Trophoblast cell (in vitro differentiated cells and primary cell): Measurements from ENCODE around the gene CFAP53. TPM values are rescaled to one million over a fixed set of nuclear protein-coding genes. Genes with fewer than 3 reads are reported as not detected.

Experiments
- DNase-seq, 2 donors: peaks; one replicate each; pipeline ENCODE4 v3.0.0-alpha.2; 2016
- H2AFZ ChIP-seq: 2 replicates; pipeline ENCODE4 v1.6.1; 2013; ENCODE audit warnings: low read length, moderate library complexity, mild to moderate bottlenecking; ENCODE audit not compliant: insufficient read depth, poor library complexity
- H2AK5ac ChIP-seq: 2 replicates; pipeline ENCODE4 v1.6.1; 2013; ENCODE audit warnings: mild to moderate bottlenecking, low read length
- H2BK120ac ChIP-seq: 2 replicates; pipeline ENCODE4 v1.6.1; 2013; ENCODE audit warnings: low read length, mild to moderate bottlenecking, moderate library complexity; ENCODE audit not compliant: insufficient read depth, poor library complexity
- H2BK12ac ChIP-seq: 2 replicates; pipeline ENCODE4 v1.6.1; 2013; ENCODE audit warnings: mild to moderate bottlenecking, low read length, moderate library complexity
- H2BK5ac ChIP-seq: 2 replicates; pipeline ENCODE4 v1.6.1; 2013; ENCODE audit warnings: low read length, low read depth, moderate library complexity, mild to moderate bottlenecking; ENCODE audit not compliant: poor library complexity
- H3K14ac ChIP-seq: 2 replicates; pipeline ENCODE4 v1.6.1; 2013; ENCODE audit warnings: mild to moderate bottlenecking, low read length
- H3K18ac ChIP-seq: 2 replicates; pipeline ENCODE4 v1.6.1; 2013; ENCODE audit warnings: mild to moderate bottlenecking, low read length
- H3K23ac ChIP-seq: 2 replicates; pipeline ENCODE4 v1.6.1; 2013; ENCODE audit warnings: low read length
- H3K27ac ChIP-seq: 2 replicates; pipeline ENCODE4 v1.5.1; 2013; ENCODE audit warnings: low read depth, mild to moderate bottlenecking, inconsistent platforms, low read length, moderate library complexity
- H3K27me3 ChIP-seq: 2 replicates; pipeline ENCODE4 v1.6.1; 2013; ENCODE audit warnings: inconsistent platforms, mild to moderate bottlenecking, low read length, moderate library complexity; ENCODE audit not compliant: insufficient read depth
- H3K36me3 ChIP-seq, 2 experiments: 1 replicate in 1 of 2; 2 replicates in 1 of 2; pipeline ENCODE4 v1.6.1; 2013; ENCODE audit warnings: low read length in 2 of 2, mild to moderate bottlenecking in 2 of 2, moderate library complexity in 1 of 2; ENCODE audit not compliant: insufficient read depth in 2 of 2, control insufficient read depth in 1 of 2
- H3K4ac ChIP-seq: 2 replicates; pipeline ENCODE4 v1.6.1; 2013; ENCODE audit warnings: low read depth, mild to moderate bottlenecking, low read length, moderate library complexity
- H3K4me1 ChIP-seq, 2 experiments: 1 replicate in 1 of 2; 2 replicates in 1 of 2; pipeline ENCODE4 v1.6.1; 2013; ENCODE audit warnings: low read length in 2 of 2, mild to moderate bottlenecking in 2 of 2, moderate library complexity in 1 of 2; ENCODE audit not compliant: insufficient read depth in 2 of 2, control insufficient read depth in 1 of 2
- H3K4me2 ChIP-seq: 2 replicates; pipeline ENCODE4 v1.6.1; 2013; ENCODE audit warnings: inconsistent platforms, mild to moderate bottlenecking, low read length, moderate library complexity
- H3K4me3 ChIP-seq: 2 replicates; pipeline ENCODE4 v1.5.1; 2013; ENCODE audit warnings: mild to moderate bottlenecking, low read depth, low read length, inconsistent platforms
- H3K79me1 ChIP-seq: one replicate; pipeline ENCODE4 v1.6.1; 2013; ENCODE audit warnings: low read length
- H3K79me2 ChIP-seq: 2 replicates; pipeline ENCODE4 v1.6.1; 2013; ENCODE audit warnings: low read length, mild to moderate bottlenecking; ENCODE audit not compliant: control insufficient read depth, insufficient read depth, poor library complexity
- H3K9ac ChIP-seq: 2 replicates; pipeline ENCODE4 v1.6.1; 2013; ENCODE audit warnings: mild to moderate bottlenecking, low read length
- H3K9me3 ChIP-seq: 2 replicates; pipeline ENCODE4 v1.6.1; 2013; ENCODE audit warnings: low read depth, mild to moderate bottlenecking, control low read depth, inconsistent platforms, low read length; ENCODE audit not compliant: insufficient read depth
- H4K12ac ChIP-seq: 2 replicates; pipeline ENCODE4 v1.6.1; 2013; ENCODE audit warnings: low read depth, mild to moderate bottlenecking, low read length, moderate library complexity
- H4K8ac ChIP-seq: 2 replicates; pipeline ENCODE4 v1.6.1; 2013; ENCODE audit warnings: low read depth, mild to moderate bottlenecking, low read length, moderate library complexity
- H4K91ac ChIP-seq: one replicate; pipeline ENCODE4 v1.6.1; 2013; ENCODE audit warnings: low read depth, mild to moderate bottlenecking, low read length, moderate library complexity
- WGBS: extraction: QIAGEN DNeasy Blood & Tissue Kit; methylation state at CpG from one replicate; pipeline ENCODE4 v1.1.7; 2013; ENCODE audit warnings: missing lambda C conversion rate; ENCODE audit not compliant: insufficient read length, insufficient coverage; ENCODE audit errors: extremely low coverage; 5-methylcytosine and 5-hydroxymethylcytosine counted together
- polyA plus RNA-seq: library from polyadenylated mRNA; stranded (reverse); fragments of 200-250 nt; gene quantifications from 2 replicates; pipeline ENCODE4 v1.2.3, GENCODE V29; 2013

The CFAP53 gene
- polyA plus RNA-seq = 0.50 and 0.64 TPM in 2 replicates

GRCh38 chr18:50266248-50266704, at the start of gene CFAP53:
Gene CFAP53, minus strand, starts transcription at chr18:50266495. Its CDS starts 91 bp downstream, at chr18:50266404.
- Histone ChIP-seq H4K91ac (peak within 1 kb of the TSS; percentile 52), H2AK5ac (no peak within 1 kb of the TSS), H2BK12ac (no peak within 1 kb of the TSS), H3K4me3 (peak within 1 kb of the TSS; percentile 90), H3K9me3 (no peaks in the 10 kb centered on the region), H2BK120ac (no peak within 1 kb of the TSS), H3K4me2 (peak within 1 kb of the TSS; percentile 84), H4K12ac (peak within 1 kb of the TSS; percentile 87), H3K4me1 (peaks cover 3 to 4% of the 10 kb centered on the region in 2 experiments), H3K18ac (peak within 1 kb of the TSS; percentile 7), H3K36me3 (peaks cover 14 to 23% of the 10 kb centered on the region in 2 experiments), H3K79me1 (peaks cover 3% of the 10 kb centered on the region), H3K23ac (no peak within 1 kb of the TSS), H3K9ac (peak within 1 kb of the TSS; percentile 93), H2BK5ac (no peak within 1 kb of the TSS), H3K14ac (no peak within 1 kb of the TSS), H3K4ac (no peak within 1 kb of the TSS), H3K79me2 (no peaks in the 10 kb centered on the region), H4K8ac (peak within 1 kb of the TSS; percentile 84), H2AFZ (peak within 1 kb of the TSS; percentile 81), H3K27ac (no peak within 1 kb of the TSS), H3K27me3 (no peaks in the 10 kb centered on the region)
- peak; percentile 86 to 88 for DNase-seq
- no CpG with 5 or more reads among the region's 37 CpGs for WGBS

DNA sequence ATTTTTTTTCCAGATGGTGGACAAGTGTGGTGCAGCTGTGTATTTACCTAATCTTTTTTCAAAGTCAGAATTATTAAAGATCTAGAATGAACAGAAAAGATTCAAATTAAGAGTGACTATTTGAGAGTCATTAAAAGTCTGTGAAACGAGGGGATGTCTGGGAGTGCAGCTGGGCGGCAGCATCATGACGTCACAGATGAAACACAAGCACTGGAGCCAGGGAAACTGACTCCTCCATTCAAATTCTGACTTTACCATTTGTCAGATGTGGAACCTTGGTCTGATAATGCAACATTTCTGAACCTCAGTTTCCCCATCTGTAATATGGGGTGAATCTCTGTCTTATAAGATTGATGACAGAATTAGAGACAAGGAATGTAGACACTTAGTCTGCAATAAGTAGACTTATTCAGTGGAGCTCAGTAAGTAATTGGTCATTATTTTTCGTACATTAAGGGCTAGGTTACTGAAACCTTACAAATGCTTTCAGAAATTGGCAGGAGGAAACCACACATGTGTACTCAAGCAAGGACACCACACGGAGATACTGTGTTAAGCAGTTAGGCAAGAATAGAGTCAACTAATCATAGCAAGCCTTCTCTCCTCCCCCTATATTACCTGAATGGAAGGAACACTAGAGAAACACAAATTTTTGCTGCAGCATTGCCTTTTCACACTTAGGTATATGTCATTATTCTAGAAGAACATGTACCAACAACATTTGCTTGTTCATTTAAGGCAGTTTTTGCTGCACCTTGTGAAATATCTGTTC, 49.0 kb upstream of the CFAP53 start:
- no peak overlapping the region for H3K14ac ChIP-seq
- no peak overlapping the region for H3K4ac ChIP-seq
- no peak overlapping the region for H3K4me2 ChIP-seq
- H3K23ac ChIP-seq = no peak overlapping the region
- no peaks in the 10 kb centered on the region for H3K79me1 ChIP-seq
- no peak overlapping the region for H2AFZ ChIP-seq
- H3K36me3 ChIP-seq = no peaks in the 10 kb centered on the region
- H3K27me3 ChIP-seq = no peaks in the 10 kb centered on the region
- no peak overlapping the region for H2BK5ac ChIP-seq
- H4K12ac ChIP-seq = no peak overlapping the region
- no peaks in the 10 kb centered on the region for H3K79me2 ChIP-seq
- H3K9me3 ChIP-seq = no peaks in the 10 kb centered on the region
- H3K9ac ChIP-seq = no peak overlapping the region
- H2AK5ac ChIP-seq = no peak overlapping the region
- no peak overlapping the region for H3K27ac ChIP-seq
- no peak overlapping the region for H3K18ac ChIP-seq
- H2BK120ac ChIP-seq = no peak overlapping the region
- no CpG with 5 or more reads among the region's 5 CpGs for WGBS
- no peak overlapping the region for H3K4me3 ChIP-seq
- no peak overlapping the region for H4K91ac ChIP-seq
- H2BK12ac ChIP-seq = no peak overlapping the region
- H4K8ac ChIP-seq = no peak overlapping the region
- no peak for DNase-seq
- H3K4me1 ChIP-seq = no peaks in the 10 kb centered on the region

- no peaks in the 10 kb centered on the region for H3K4me1 ChIP-seq
- no peaks in the 10 kb centered on the region for H3K79me2 ChIP-seq
- H4K8ac ChIP-seq = no peak overlapping the region
- no peaks in the 10 kb centered on the region for H3K9me3 ChIP-seq
- H4K91ac ChIP-seq = no peak overlapping the region
- no peak overlapping the region for H3K4me3 ChIP-seq
- no peak overlapping the region for H4K12ac ChIP-seq
- no peaks in the 10 kb centered on the region for H3K36me3 ChIP-seq
- no peak overlapping the region for H2BK120ac ChIP-seq
- no peak for DNase-seq
- H3K4ac ChIP-seq = no peak overlapping the region
- no peak overlapping the region for H3K18ac ChIP-seq
- H3K4me2 ChIP-seq = no peak overlapping the region
- no peaks in the 10 kb centered on the region for H3K79me1 ChIP-seq
- no peak overlapping the region for H3K23ac ChIP-seq
- no peak overlapping the region for H3K9ac ChIP-seq
- H2AK5ac ChIP-seq = no peak overlapping the region
- WGBS = no CpG with 5 or more reads among the region's 2 CpGs
- no peak overlapping the region for H2BK12ac ChIP-seq
- no peaks in the 10 kb centered on the region for H3K27me3 ChIP-seq
- peak overlapping the region; percentile 61 for H2AFZ ChIP-seq
- no peak overlapping the region for H3K14ac ChIP-seq
- H3K27ac ChIP-seq = no peak overlapping the region
- H2BK5ac ChIP-seq = no peak overlapping the region
Measured at GRCh38 chr18:50313873-50314460, 47.7 kb upstream of the CFAP53 start.

DNA sequence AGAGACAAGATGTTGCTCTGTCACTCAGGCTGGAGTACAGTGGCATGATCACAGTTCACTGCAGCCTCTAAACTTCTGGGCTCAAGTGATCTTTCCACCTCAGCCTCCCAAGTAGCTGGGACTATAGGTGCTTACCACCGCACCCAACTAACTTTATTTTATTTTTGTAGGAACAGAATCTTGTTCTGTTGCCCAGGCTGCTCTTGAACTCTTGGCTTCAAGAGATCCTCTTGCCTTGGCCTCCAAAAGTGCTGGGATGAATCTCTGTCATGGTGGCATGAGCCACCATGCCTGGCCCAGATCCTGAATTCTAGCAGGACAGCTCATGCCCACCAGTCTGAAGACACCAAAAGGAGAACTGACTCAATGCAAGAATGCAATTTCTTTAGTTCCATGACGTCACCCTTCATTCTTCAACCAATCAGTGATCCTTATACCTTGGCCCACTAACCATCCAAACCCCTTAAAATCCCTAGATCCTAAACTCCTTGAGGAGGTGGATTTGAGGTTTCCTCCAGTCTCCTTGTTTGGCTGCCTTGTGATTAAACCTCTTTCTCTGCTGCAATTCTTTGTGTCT, 46.8 kb upstream of the CFAP53 start:
- Histone ChIP-seq H3K36me3 (no peaks in the 10 kb centered on the region), H3K23ac (no peak overlapping the region), H3K9ac (no peak overlapping the region), H4K8ac (no peak overlapping the region), H3K18ac (no peak overlapping the region), H3K27me3 (no peaks in the 10 kb centered on the region), H2AK5ac (no peak overlapping the region), H3K4me1 (peaks cover 0 to under 1% of the 10 kb centered on the region in 2 experiments), H3K14ac (no peak overlapping the region), H3K4me2 (no peak overlapping the region), H3K27ac (no peak overlapping the region), H4K12ac (no peak overlapping the region), H2BK120ac (no peak overlapping the region), H3K79me2 (no peaks in the 10 kb centered on the region), H3K9me3 (peaks cover 1% of the 10 kb centered on the region), H3K4me3 (no peak overlapping the region), H4K91ac (no peak overlapping the region), H3K79me1 (no peaks in the 10 kb centered on the region), H2AFZ (no peak overlapping the region), H3K4ac (no peak overlapping the region), H2BK12ac (no peak overlapping the region), H2BK5ac (no peak overlapping the region)
- no CpG with 5 or more reads among the region's 2 CpGs for whole genome bisulfite sequencing
- peak in 1 of 2 donors; percentile 29 for DNase-seq
